PC-3 (cell line): ENCODE data around the gene C22orf23. TPM values are rescaled to one million over a fixed set of nuclear protein-coding genes. Genes with fewer than 3 reads are reported as not detected.

Source experiments
- ATAC-seq: fragments of 200-7000 bp; cut with Tn5 transposase; 2 replicates; pipeline ENCODE4 v1.9.1; 2020; ENCODE audit warnings: mild to moderate bottlenecking, moderate library complexity
- Bru-seq: library from RNA; stranded (reverse); fragments of 400-500 nt; gene quantifications from one replicate; lab custom pipeline; 2021; lab: Mats Ljungman, UMichigan
- BruChase-seq, 2 experiments: library from RNA; stranded (reverse); fragments of 400-500 nt; gene quantifications; one replicate each; lab custom pipeline; 2021; lab: Mats Ljungman, UMichigan
- BruUV-seq: library from RNA; stranded (reverse); fragments of 400-500 nt; replicated peaks from 2 replicates; lab custom pipeline; 2021; lab: Mats Ljungman, UMichigan
- CTCF ChIA-PET: fragments of 300-600 bp; sonication (Branson Sonifier 250); formaldehyde crosslinking; loops from one replicate; lab custom pipeline; 2022; ENCODE audit warnings: antibody characterized with exemption; lab: Charles Lee
- POLR2A ChIA-PET: fragments of 300-600 bp; sonication (Branson Sonifier 250); formaldehyde crosslinking; loops from one replicate; lab custom pipeline; 2022; ENCODE audit warnings: antibody characterized with exemption; ENCODE audit not compliant: unreplicated experiment; lab: Charles Lee
- DNase-seq: peaks from one replicate; pipeline ENCODE4 v3.0.0-alpha.2; 2015
- H2AFZ ChIP-seq: fragments of 300-600 bp; sonication (generic); 2 replicates; pipeline ENCODE4 v1.6.0; 2016; ENCODE audit warnings: antibody characterized with exemption, low read length
- H3F3A ChIP-seq: fragments of 300-600 bp; sonication (generic); one replicate; pipeline ENCODE4 v1.6.0; 2017; ENCODE audit warnings: antibody characterized with exemption, low read length, control low read depth, mild to moderate bottlenecking; ENCODE audit not compliant: unreplicated experiment
- H3K27ac ChIP-seq: fragments of 300-600 bp; sonication (generic); 2 replicates; pipeline ENCODE4 v1.5.1; 2016; ENCODE audit warnings: mild to moderate bottlenecking, low read length
- H3K27me3 ChIP-seq: fragments of 300-600 bp; sonication (generic); 2 replicates; pipeline ENCODE4 v1.6.1; 2016; ENCODE audit warnings: low read length, mixed read lengths
- H3K36me3 ChIP-seq: fragments of 300-600 bp; sonication (generic); 2 replicates; pipeline ENCODE4 v1.6.1; 2016; ENCODE audit warnings: low read depth, mixed run types, low read length, mixed read lengths
- H3K4me1 ChIP-seq: fragments of 300-600 bp; sonication (generic); 2 replicates; pipeline ENCODE4 v1.5.1; 2016; ENCODE audit warnings: low read length; ENCODE audit not compliant: insufficient read depth
- H3K4me2 ChIP-seq: fragments of 300-600 bp; sonication (generic); 2 replicates; pipeline ENCODE4 v1.6.0; 2016; ENCODE audit warnings: low read length
- H3K4me3 ChIP-seq: fragments of 300-600 bp; sonication (generic); 2 replicates; pipeline ENCODE4 v1.5.1; 2016; ENCODE audit warnings: mild to moderate bottlenecking, low read length, mixed read lengths
- H3K79me2 ChIP-seq: fragments of 300-600 bp; sonication (generic); 2 replicates; pipeline ENCODE4 v1.6.1; 2017; ENCODE audit warnings: low read length, mixed read lengths
- H3K9ac ChIP-seq: fragments of 300-600 bp; sonication (generic); 2 replicates; pipeline ENCODE4 v1.6.0; 2016; ENCODE audit warnings: mild to moderate bottlenecking, low read length
- H3K9me2 ChIP-seq: fragments of 300-600 bp; sonication (generic); replicated peaks from 2 replicates; pipeline ENCODE4 v1.6.1; 2016; ENCODE audit warnings: mixed run types, low read length, mixed read lengths
- H3K9me3 ChIP-seq: fragments of 300-600 bp; sonication (generic); 2 replicates; pipeline ENCODE4 v1.6.1; 2016; ENCODE audit warnings: low read length, mixed read lengths
- H4K20me1 ChIP-seq: fragments of 300-600 bp; sonication (generic); 2 replicates; pipeline ENCODE4 v1.6.1; 2016; ENCODE audit warnings: low read length, mixed read lengths
- EZH2 ChIP-seq: fragments of 300-600 bp; sonication (generic); IDR thresholded peaks from one replicate; pipeline ENCODE4 v1.6.1; 2017; ENCODE audit warnings: antibody characterized with exemption, mild to moderate bottlenecking, low read length; ENCODE audit not compliant: unreplicated experiment
- EZH2phosphoT487 ChIP-seq: fragments of 300-600 bp; sonication (generic); IDR thresholded peaks from 2 replicates; pipeline ENCODE4 v1.6.1; 2018; ENCODE audit warnings: mild to moderate bottlenecking, antibody characterized with exemption, low read length, borderline replicate concordance
- intact Hi-C: fragments of 100-400 bp; cut with micrococcal nuclease; formaldehyde crosslinking; loops from 2 replicates; pipeline ENCODE4 v1.9.0; 2023
- long read RNA-seq: library from polyadenylated mRNA; unstranded; transcript quantifications from one replicate; pipeline ENCODE4 v2.0.0, GENCODE V29; 2021; ENCODE audit not compliant: unreplicated experiment
- total RNA-seq: library from RNA; depleted of rRNA; stranded (reverse); fragments of >200 nt; gene quantifications from 2 replicates; pipeline ENCODE4 v1.2.3, GENCODE V29; 2014; rRNA removed
- TF ChIP-seq, protein P1 (sequence below): fragments of 300-600 bp; sonication (generic); conservative IDR thresholded peaks from 2 replicates; pipeline ENCODE4 v1.5.1; 2017; ENCODE audit warnings: antibody characterized with exemption, low read depth, mild to moderate bottlenecking, low read length

The C22orf23 gene
- 0.52 and 0.69 TPM in 2 replicates for total RNA-seq
- Bru-seq, nascent RNA = percentile 27 among the genes with signal in this experiment
- percentile 16 among the genes with signal in this experiment for BruChase-seq, experiment 1, labeled RNA remaining after a 6-hour chase
- percentile 19 among the genes with signal in this experiment for BruChase-seq, experiment 2, labeled RNA remaining after a 2-hour chase
- long read RNA-seq, partial matches to known transcripts = 1 of 11 reads
- long read RNA-seq, other reads (novel, unspliced or antisense) = 9 of 11 reads

DNA sequence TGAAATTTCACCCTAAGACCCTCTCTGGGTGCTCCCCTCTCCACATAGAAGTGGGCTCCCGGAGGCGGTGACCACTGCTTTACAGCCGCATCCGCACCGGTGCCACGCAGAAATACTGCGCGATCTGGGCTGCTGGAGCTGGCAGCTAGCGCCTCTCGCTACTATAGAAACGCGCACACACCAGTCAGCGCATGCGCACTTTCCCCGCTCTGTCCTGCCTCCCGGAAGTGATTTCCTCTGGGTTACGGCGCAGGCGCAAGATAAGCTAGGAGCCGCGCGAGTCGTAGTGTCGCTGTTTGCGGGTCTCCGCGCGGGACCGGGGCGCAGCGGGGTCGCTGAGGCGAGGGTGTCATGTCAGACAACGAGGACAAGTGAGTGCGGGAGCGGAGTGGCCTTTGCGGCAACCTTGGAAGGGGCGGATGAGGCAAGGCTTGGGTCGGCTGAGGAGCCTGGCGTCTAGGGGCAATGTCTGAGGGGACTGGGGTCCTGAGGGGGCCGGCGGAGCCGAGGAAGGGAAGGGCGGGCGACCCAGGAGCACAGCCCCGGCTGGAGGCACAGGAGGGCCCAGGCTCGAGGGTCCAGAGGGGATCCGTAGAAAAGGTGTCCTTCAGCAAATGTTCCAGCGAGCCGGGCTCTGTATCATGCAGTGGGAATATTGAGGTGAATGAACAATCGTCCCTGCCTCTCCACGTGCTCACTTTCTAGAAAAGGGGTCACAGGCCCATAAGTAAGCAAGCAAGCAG is at the start of gene C22orf23, which contains the start of gene POLR2F:
C22orf23 (minus strand) TSS at position 165 of the 743 bp plus-strand sequence. CDS start 452 bp downstream, outside the sequence.
POLR2F (plus strand) TSS at position 263 of the 743 bp plus-strand sequence; CDS start at position 352, 89 bp downstream.
- BruUV-seq = TSS peak; percentile 67
- H3K4me1 ChIP-seq = peaks cover 5% of the 10 kb centered on the region
- no peaks in the 10 kb centered on the region for H3K9me3 ChIP-seq
- H3K4me2 ChIP-seq = peak within 1 kb of the TSS; percentile 95
- TF ChIP-seq, protein P1, sequence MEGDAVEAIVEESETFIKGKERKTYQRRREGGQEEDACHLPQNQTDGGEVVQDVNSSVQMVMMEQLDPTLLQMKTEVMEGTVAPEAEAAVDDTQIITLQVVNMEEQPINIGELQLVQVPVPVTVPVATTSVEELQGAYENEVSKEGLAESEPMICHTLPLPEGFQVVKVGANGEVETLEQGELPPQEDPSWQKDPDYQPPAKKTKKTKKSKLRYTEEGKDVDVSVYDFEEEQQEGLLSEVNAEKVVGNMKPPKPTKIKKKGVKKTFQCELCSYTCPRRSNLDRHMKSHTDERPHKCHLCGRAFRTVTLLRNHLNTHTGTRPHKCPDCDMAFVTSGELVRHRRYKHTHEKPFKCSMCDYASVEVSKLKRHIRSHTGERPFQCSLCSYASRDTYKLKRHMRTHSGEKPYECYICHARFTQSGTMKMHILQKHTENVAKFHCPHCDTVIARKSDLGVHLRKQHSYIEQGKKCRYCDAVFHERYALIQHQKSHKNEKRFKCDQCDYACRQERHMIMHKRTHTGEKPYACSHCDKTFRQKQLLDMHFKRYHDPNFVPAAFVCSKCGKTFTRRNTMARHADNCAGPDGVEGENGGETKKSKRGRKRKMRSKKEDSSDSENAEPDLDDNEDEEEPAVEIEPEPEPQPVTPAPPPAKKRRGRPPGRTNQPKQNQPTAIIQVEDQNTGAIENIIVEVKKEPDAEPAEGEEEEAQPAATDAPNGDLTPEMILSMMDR = no peak
- TF ChIP-seq EZH2 (no peak), EZH2phosphoT487 (no peak)
- POLR2A ChIA-PET = interaction anchor here (0.6 to 0.7 kb wide), 6 partner anchors 10 to 145 kb away, joined by 3 to 11 read pairs (median 4); partner anchors contain the start of gene ANKRD54
- H4K20me1 ChIP-seq = no peaks in the 10 kb centered on the region
- H3K4me3 ChIP-seq = peak within 1 kb of the TSS; percentile 96
- intact Hi-C loops = no loop called here
- H3K36me3 ChIP-seq = peaks cover 8% of the 10 kb centered on the region; the same call in 1 of the 2 replicates
- CTCF ChIA-PET = interaction anchor here (0.6 to 0.9 kb wide), 3 partner anchors 22 to 258 kb away, joined by 3 to 4 read pairs (median 4); partner anchors contain the start of gene ANKRD54
- peaks cover 21% of the 10 kb centered on the region for H3K79me2 ChIP-seq
- peak within 1 kb of the TSS; percentile 96 for H3K9ac ChIP-seq
- H3K27me3 ChIP-seq = no peaks in the 10 kb centered on the region
- peak within 1 kb of the TSS; percentile 94 for H2AFZ ChIP-seq
- H3K9me2 ChIP-seq = no peaks in the 10 kb centered on the region
- no peaks in the 10 kb centered on the region for H3F3A ChIP-seq
- DNase-seq (peak; percentile 95), ATAC-seq (peak; percentile 86)
- peak within 1 kb of the TSS; percentile 18 for H3K27ac ChIP-seq

DNA sequence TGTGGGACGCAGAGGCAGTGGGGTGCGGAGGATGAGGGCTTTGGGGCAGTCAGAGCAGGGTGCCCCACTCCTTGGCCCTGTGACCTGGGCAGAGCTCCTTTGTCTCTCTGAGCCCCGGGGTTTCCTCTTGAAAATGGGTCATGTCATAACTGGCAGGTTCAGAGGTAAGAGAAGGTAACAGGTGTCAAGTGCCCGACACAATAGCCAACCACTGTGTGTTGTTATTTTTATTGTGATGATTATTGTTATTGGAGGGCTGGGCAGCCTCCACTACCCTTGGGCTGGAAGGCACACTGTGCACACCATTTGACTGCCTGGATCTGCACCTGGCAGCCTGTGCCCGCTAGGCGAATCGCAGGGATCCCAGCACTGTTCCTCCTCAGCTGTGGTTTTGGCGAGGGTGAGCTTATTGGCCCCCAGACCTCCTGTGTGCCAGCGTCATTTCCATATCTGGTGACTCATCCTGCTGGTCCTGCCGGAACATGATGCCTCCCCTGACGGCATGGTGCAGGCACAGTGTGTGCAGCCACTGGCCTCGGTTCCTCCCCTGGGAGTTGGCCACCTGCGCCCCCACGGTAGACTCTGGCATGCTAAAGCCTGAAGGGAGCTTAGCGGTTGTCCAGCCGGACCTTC is 46.4 kb upstream of the C22orf23 start:
- Histone ChIP-seq H3K4me1 (peaks cover 14% of the 10 kb centered on the region), H3K9ac (peak overlapping the region; percentile 40), H3K79me2 (no peaks in the 10 kb centered on the region), H3K36me3 (no peaks in the 10 kb centered on the region), H3K9me2 (no peaks in the 10 kb centered on the region), H2AFZ (peak overlapping the region; percentile 50; the same call in 1 of the 2 replicates), H4K20me1 (no peaks in the 10 kb centered on the region), H3K27me3 (no peaks in the 10 kb centered on the region), H3F3A (no peaks in the 10 kb centered on the region), H3K27ac (peak overlapping the region; percentile 67), H3K4me3 (peak overlapping the region; percentile 30; the same call in 1 of the 2 replicates), H3K4me2 (peak overlapping the region; percentile 73), H3K9me3 (no peaks in the 10 kb centered on the region)
- peak; percentile 90 for ATAC-seq
- no TSS peak for BruUV-seq
- peak; percentile 83 for DNase-seq
- ChIA-PET CTCF (no interaction called here), POLR2A (interaction anchor here (0.6 kb wide), 1 partner anchor 58 kb away, joined by 3 read pairs; no protein-coding TSS in a partner anchor)
- intact Hi-C loops = no loop called here
- TF ChIP-seq, protein P1 = no peak
- TF ChIP-seq EZH2phosphoT487 (no peak), EZH2 (no peak)
